HepG2 (cell line): ENCODE measurements around the gene SHC1. TPM values are rescaled to one million over a fixed set of nuclear protein-coding genes. Genes with fewer than 3 reads are reported as not detected.
"Not testable (repeated sequence)": the region's sequence is repeated elsewhere in the genome, so short reads cannot be mapped to it uniquely, and the experiment has no call there.

ENCODE experiments used
- ATAC-seq: fragments of 200-7000 bp; cut with Tn5 transposase; 3 replicates; pipeline ENCODE4 v1.9.1; 2020; ENCODE audit warnings: mild to moderate bottlenecking, moderate library complexity
- BruUV-seq: library from RNA; stranded (reverse); fragments of 400-500 nt; replicated peaks from 2 replicates; lab custom pipeline; 2021; lab: Mats Ljungman, UMichigan
- CTCF ChIA-PET: fragments of 300-600 bp; formaldehyde crosslinking; extraction: SDS; loops from one replicate; lab custom pipeline; 2021; ENCODE audit warnings: low total read pairs, inconsistent platforms, low intra/inter-chr PET ratio; lab: Yijun Ruan, JAX
- POLR2A ChIA-PET: fragments of 350-600 bp; sonication (Branson Sonifier 250); formaldehyde crosslinking; loops from one replicate; lab custom pipeline; 2020; ENCODE audit warnings: antibody characterized with exemption, inconsistent platforms; lab: Yijun Ruan, JAX
- DNase-seq: peaks from one replicate; pipeline ENCODE4 v3.0.0-alpha.2; 2015; ENCODE audit warnings: low spot score
- FAIRE-seq: peaks from 3 replicates; lab custom pipeline; 2011; peaks lifted over from hg19 to GRCh38; lab: Jason Lieb, UNC
- H2AFZ ChIP-seq: one replicate; pipeline ENCODE4 v1.6.1; 2011; ENCODE audit warnings: low read length, inconsistent platforms
- H3K27ac ChIP-seq: fragments of 300-600 bp; 3 replicates; pipeline ENCODE4 v1.8.0; 2011; ENCODE audit warnings: mixed run types, mild to moderate bottlenecking, mixed read lengths, low read length, inconsistent platforms; ENCODE audit not compliant: insufficient read depth; ENCODE audit errors: extremely low read length
- H3K27me3 ChIP-seq, 2 experiments: fragments of 200-600 bp in 1 of 2; 2 replicates in 1 of 2; 3 replicates in 1 of 2; pipeline versions ENCODE4 v1.6.0 to v1.8.0; 2011; ENCODE audit warnings: low read length in 2 of 2, mild to moderate bottlenecking in 2 of 2, moderate library complexity in 2 of 2, inconsistent platforms in 1 of 2; ENCODE audit not compliant: insufficient read depth in 2 of 2, control insufficient read depth in 1 of 2
- H3K36me3 ChIP-seq, 2 experiments: fragments of 200-600 bp in 1 of 2; replicated peaks in 1 of 2; 2 replicates in 1 of 2; 3 replicates in 1 of 2; pipeline versions ENCODE4 v1.5.1 to v1.8.0; 2011; ENCODE audit warnings: low read length in 2 of 2, inconsistent platforms in 1 of 2; ENCODE audit not compliant: insufficient read depth in 2 of 2, control insufficient read depth in 1 of 2
- H3K4me1 ChIP-seq: 2 replicates; pipeline ENCODE4 v1.5.1; 2012; ENCODE audit warnings: low read length, inconsistent platforms; ENCODE audit not compliant: insufficient read depth
- H3K4me2 ChIP-seq: 2 replicates; pipeline ENCODE4 v1.6.0; 2011; ENCODE audit warnings: low read depth, low read length, inconsistent platforms
- H3K4me3 ChIP-seq, 3 experiments: fragments of 200-600 bp in 1 of 3; sonication (generic), shearing (Covaris generic) in 1 of 3; replicated peaks in 1 of 3; 2 replicates each; pipeline ENCODE4 v1.5.1; 2011 to 2016; ENCODE audit warnings: low read length in 3 of 3, inconsistent platforms in 2 of 3, low read depth in 2 of 3, mild to moderate bottlenecking in 2 of 3, control low read depth in 1 of 3, mixed read lengths in 1 of 3; ENCODE audit not compliant: insufficient read depth in 1 of 3
- H3K79me2 ChIP-seq: one replicate; pipeline ENCODE4 v1.6.1; 2011; ENCODE audit warnings: low read length, inconsistent platforms; ENCODE audit not compliant: insufficient read depth
- H3K9ac ChIP-seq: 2 replicates; pipeline ENCODE4 v1.6.0; 2011; ENCODE audit warnings: mild to moderate bottlenecking, low read depth, low read length, inconsistent platforms; ENCODE audit not compliant: insufficient read depth
- H3K9me3 ChIP-seq: 2 replicates; pipeline ENCODE4 v1.5.1; 2012; ENCODE audit warnings: mild to moderate bottlenecking, low read length
- H4K20me1 ChIP-seq: 2 replicates; pipeline ENCODE4 v1.6.0; 2011; ENCODE audit warnings: inconsistent platforms, mild to moderate bottlenecking, low read length, moderate library complexity; ENCODE audit not compliant: insufficient read depth
- GATAD2A ChIP-seq: IDR thresholded peaks from 2 replicates; pipeline ENCODE4 v1.6.1; 2016
- SAP130 ChIP-seq: IDR thresholded peaks from 2 replicates; pipeline ENCODE4 v1.6.1; 2016; ENCODE audit warnings: low read depth
- SMC3 ChIP-seq: IDR thresholded peaks from 2 replicates; pipeline ENCODE4 v1.6.1; 2011; ENCODE audit warnings: low read length, improper control_type of control experiment
- STAG1 ChIP-seq: sonication (generic); formaldehyde crosslinking; IDR thresholded peaks from 2 replicates; pipeline ENCODE4 v1.4.0; 2020; ENCODE audit warnings: missing genetic modification reagents
- TEAD3 ChIP-seq: optimal IDR thresholded peaks from 2 replicates; pipeline ENCODE3; 2016; ENCODE audit warnings: borderline replicate concordance
- ZNF652 ChIP-seq: IDR thresholded peaks from 2 replicates; pipeline ENCODE4 v1.6.1; 2016; ENCODE audit warnings: low read depth, borderline replicate concordance
- ZSCAN20 ChIP-seq: sonication (generic); formaldehyde crosslinking; IDR thresholded peaks from 2 replicates; pipeline ENCODE4 v1.4.0; 2020; ENCODE audit warnings: missing genetic modification reagents, mild to moderate bottlenecking, borderline replicate concordance
- WGBS: methylation state at CpG from one replicate; pipeline ENCODE4 v1.1.6; 2017; ENCODE audit warnings: low lambda C conversion rate; 5-methylcytosine and 5-hydroxymethylcytosine counted together
- in situ Hi-C: cut with HindIII; loops from 2 replicates; pipeline ENCODE4 v1.10.0; 2017; ENCODE audit warnings: low pct_unique_long_range_greater_than_20kb; ENCODE audit not compliant: extremely low pct_ligation_motif_present
- intact Hi-C: fragments of 100-400 bp; cut with micrococcal nuclease; formaldehyde crosslinking; loops from one replicate; pipeline ENCODE4 v1.10.0; 2022; ENCODE audit not compliant: unreplicated experiment
- polyA plus RNA-seq, 8 experiments: library from polyadenylated mRNA; depleted of rRNA in 3 of 8; stranded (reverse) in 7 of 8; unstranded in 1 of 8; fragments of >200 nt; fragmentation: Illumina TruSeq in 4 of 8; extraction: Trizol in 4 of 8; gene quantifications; 2 replicates each; pipeline versions ENCODE4 v1.2.1 to v1.2.3, GENCODE V29; 2011 to 2016; ENCODE audit warnings: low read depth in 4 of 8, missing spikeins in 1 of 8, mixed read lengths in 1 of 8; ENCODE audit not compliant: insufficient read depth in 1 of 8
- total RNA-seq, 5 experiments: library from RNA; depleted of rRNA; stranded (reverse); fragments of >200 nt; fragmentation: Illumina TruSeq; extraction: Trizol; gene quantifications; 2 replicates each; pipeline ENCODE4 v1.2.3, GENCODE V29; 2016; ENCODE audit warnings: low read depth in 1 of 5
- TF ChIP-seq, protein P1 (sequence below): sonication (generic); formaldehyde crosslinking; IDR thresholded peaks from 2 replicates; pipeline ENCODE4 v1.5.0; 2020; ENCODE audit warnings: mild to moderate bottlenecking, missing genetic modification reagents, moderate library complexity
- TF ChIP-seq, protein P2 (sequence below): sonication (generic); formaldehyde crosslinking; IDR thresholded peaks from 2 replicates; pipeline ENCODE4 v1.4.0; 2020; ENCODE audit warnings: missing genetic modification reagents, mild to moderate bottlenecking, borderline replicate concordance

Gene SHC1
- total and polyA plus RNA-seq, 2 of the 13 experiments (the other 11 are each of a cell fraction or from before 2014, with no cell fraction given) = 52.0 to 137 TPM

DNA sequence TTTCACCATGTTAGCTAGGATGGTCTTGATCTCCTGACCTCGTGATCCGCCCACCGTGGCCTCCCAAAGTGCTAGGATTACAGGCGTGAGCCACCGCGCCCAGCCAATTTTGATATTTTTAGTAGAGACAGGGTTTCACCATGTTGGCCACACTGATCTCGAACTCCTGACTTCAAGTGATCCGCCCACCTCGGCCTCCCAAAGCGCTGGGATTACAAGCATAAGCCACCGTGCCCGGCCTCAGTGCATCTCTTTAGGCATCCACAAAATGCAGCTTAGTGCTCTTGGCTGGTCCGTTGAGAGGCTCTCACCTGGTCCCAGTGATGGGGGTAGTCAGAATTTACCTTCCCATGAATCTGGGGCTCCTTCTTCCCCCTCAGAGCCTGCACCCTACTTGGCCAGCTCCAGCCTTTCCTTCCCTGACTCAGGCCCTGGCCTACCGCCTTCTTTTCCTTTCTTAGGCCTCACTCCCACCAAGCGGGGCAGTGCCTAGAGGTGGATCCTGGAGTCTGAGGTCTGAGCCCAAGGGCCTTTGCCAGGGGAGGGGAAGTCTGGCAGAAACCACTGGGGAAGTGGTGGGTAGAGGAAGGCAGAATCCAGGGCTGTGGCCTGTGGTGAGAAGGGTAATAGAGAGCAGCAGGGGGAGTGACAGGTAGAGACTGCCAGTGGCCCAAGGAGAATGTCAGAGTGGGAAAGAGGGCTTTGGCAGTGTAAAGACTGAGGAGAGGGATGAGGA is 26.6 kb upstream of the SHC1 start:
- WGBS = 84% methylated on average over 15 of the region's 15 CpGs
- Histone ChIP-seq H3K79me2 (no peaks in the 10 kb centered on the region), H3K36me3 (no peaks in the 10 kb centered on the region), H4K20me1 (no peaks in the 10 kb centered on the region), H3K4me2 (no peak overlapping the region), H3K9ac (no peak overlapping the region), H3K4me1 (peaks cover 18% of the 10 kb centered on the region), H3K27me3 (no peaks in the 10 kb centered on the region; a peak in 1 of 5 replicates), H3K4me3 (no peak overlapping the region), H3K27ac (no peak overlapping the region), H3K9me3 (no peaks in the 10 kb centered on the region), H2AFZ (no peak overlapping the region)
- no peak for ATAC-seq
- no peak for FAIRE-seq
- no peak for DNase-seq
- POLR2A ChIA-PET = interaction anchor here (1.5 kb wide), 1 partner anchor 20 kb away, joined by 4 read pairs; no protein-coding TSS in a partner anchor
- TF ChIP-seq ZSCAN20 (CRISPR knock-in tag) = no peak
- BruUV-seq = no TSS peak
- CTCF ChIA-PET = interaction anchor here (2.8 to 6.8 kb wide), 2 partner anchors 20 to 91 kb away, joined by 11 to 54 read pairs; no protein-coding TSS in a partner anchor
- intact Hi-C loops (loop anchor here (5.0 kb wide), 1 partner anchor 65 kb away; the partner anchor contains the start of gene EFNA4), in situ Hi-C loops (loop anchor here (5.0 kb wide), 1 partner anchor 35 kb away; the partner anchor contains the start of gene PYGO2)

DNA sequence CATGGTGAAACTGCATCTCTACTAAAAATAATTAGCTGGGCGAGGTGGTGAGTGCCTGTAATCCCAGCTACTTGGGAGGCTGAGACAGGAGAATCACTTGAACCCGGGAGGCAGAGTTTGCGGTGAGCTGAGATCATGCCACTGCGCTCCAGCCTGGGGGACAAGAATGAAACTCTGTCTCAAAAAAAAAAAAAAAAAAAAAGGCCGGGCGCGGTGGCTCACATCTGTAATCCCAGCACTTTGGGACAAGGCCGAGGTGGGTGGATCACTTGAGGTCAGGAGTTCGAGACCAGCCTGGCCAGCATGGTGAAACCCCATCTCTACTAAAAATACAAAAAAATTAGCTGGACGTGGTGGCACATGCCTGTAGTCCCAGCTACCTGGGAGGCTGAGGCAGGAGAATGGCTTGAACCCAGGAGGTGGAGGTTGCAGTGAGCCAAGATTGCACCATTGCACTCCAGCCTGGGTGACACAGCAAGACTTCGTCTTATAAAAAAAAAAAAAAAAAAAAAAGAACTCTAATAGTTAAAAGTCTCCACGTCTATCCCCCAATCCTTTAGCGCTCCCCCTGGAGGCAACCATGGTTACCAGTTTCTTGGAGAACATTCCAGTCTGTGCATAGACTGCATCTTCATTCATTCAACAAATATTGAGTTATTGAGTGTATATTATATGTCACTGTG is 24.9 kb upstream of the SHC1 start:
- H3K9me3 ChIP-seq, H2AFZ ChIP-seq, H3K4me2 ChIP-seq, H3K79me2 ChIP-seq, BruUV-seq, H3K27ac ChIP-seq, ATAC-seq, H3K27me3 ChIP-seq, H3K36me3 ChIP-seq, H3K4me3 ChIP-seq, H3K9ac ChIP-seq, FAIRE-seq, H4K20me1 ChIP-seq: not testable (repeated sequence)
- in situ Hi-C loops (loop anchor here (5.0 kb wide), 1 partner anchor 33 kb away; the partner anchor contains the start of gene PYGO2), intact Hi-C loops (loop anchor here (5.0 kb wide), 1 partner anchor 67 kb away; the partner anchor contains the start of gene EFNA4)
- peak; percentile 57 for DNase-seq
- H3K4me1 ChIP-seq = peaks cover 18% of the 10 kb centered on the region
- POLR2A ChIA-PET = interaction anchor here (1.5 to 4.2 kb wide), 3 partner anchors 22 to 34 kb away, joined by 4 to 34 read pairs (median 8); partner anchors contain the start of genes PYGO2 and SHC1
- TF ChIP-seq STAG1 (CRISPR knock-in tag) (0 out of 2 replicates have a peak, but pooled peaks have one; percentile 28), TEAD3 (CRISPR knock-in tag) (peak; percentile 28), ZNF652 (CRISPR knock-in tag) (peak; percentile 67; the same call in 1 of the 2 replicates), GATAD2A (CRISPR knock-in tag) (0 out of 2 replicates have a peak, but pooled peaks have one; percentile 14), SMC3 (0 out of 2 replicates have a peak, but pooled peaks have one; percentile 34), SAP130 (CRISPR knock-in tag) (0 out of 2 replicates have a peak, but pooled peaks have one; percentile 15)
- TF ChIP-seq, protein P1, sequence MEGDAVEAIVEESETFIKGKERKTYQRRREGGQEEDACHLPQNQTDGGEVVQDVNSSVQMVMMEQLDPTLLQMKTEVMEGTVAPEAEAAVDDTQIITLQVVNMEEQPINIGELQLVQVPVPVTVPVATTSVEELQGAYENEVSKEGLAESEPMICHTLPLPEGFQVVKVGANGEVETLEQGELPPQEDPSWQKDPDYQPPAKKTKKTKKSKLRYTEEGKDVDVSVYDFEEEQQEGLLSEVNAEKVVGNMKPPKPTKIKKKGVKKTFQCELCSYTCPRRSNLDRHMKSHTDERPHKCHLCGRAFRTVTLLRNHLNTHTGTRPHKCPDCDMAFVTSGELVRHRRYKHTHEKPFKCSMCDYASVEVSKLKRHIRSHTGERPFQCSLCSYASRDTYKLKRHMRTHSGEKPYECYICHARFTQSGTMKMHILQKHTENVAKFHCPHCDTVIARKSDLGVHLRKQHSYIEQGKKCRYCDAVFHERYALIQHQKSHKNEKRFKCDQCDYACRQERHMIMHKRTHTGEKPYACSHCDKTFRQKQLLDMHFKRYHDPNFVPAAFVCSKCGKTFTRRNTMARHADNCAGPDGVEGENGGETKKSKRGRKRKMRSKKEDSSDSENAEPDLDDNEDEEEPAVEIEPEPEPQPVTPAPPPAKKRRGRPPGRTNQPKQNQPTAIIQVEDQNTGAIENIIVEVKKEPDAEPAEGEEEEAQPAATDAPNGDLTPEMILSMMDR (CRISPR knock-in tag) = peak; percentile 49
- TF ChIP-seq, protein P2, sequence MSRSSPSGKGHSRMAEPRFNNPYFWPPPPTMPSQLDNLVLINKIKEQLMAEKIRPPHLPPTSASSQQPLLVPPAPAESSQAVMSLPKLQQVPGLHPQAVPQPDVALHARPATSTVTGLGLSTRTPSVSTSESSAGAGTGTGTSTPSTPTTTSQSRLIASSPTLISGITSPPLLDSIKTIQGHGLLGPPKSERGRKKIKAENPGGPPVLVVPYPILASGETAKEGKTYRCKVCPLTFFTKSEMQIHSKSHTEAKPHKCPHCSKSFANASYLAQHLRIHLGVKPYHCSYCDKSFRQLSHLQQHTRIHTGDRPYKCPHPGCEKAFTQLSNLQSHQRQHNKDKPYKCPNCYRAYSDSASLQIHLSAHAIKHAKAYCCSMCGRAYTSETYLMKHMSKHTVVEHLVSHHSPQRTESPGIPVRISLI = peak; percentile 52; the same call in 1 of the 2 replicates
- 63% methylated on average over 13 of the region's 13 CpGs for WGBS
- CTCF ChIA-PET = interaction anchor here (0.6 to 1.3 kb wide), 3 partner anchors 22 to 33 kb away, joined by 3 to 10 read pairs (median 4); partner anchors contain the start of gene PYGO2
